ENCODE measurements around the gene CHRM1. TPM values are rescaled to one million over a fixed set of nuclear protein-coding genes. Genes with fewer than 3 reads are reported as not detected.
"Not testable (repeated sequence)": the region's sequence is repeated elsewhere in the genome, so short reads cannot be mapped to it uniquely, and the experiment has no call there.

CHRM1 gene
- total RNA-seq, 1 donor from 2014 or later: 0.10 TPM

DNA sequence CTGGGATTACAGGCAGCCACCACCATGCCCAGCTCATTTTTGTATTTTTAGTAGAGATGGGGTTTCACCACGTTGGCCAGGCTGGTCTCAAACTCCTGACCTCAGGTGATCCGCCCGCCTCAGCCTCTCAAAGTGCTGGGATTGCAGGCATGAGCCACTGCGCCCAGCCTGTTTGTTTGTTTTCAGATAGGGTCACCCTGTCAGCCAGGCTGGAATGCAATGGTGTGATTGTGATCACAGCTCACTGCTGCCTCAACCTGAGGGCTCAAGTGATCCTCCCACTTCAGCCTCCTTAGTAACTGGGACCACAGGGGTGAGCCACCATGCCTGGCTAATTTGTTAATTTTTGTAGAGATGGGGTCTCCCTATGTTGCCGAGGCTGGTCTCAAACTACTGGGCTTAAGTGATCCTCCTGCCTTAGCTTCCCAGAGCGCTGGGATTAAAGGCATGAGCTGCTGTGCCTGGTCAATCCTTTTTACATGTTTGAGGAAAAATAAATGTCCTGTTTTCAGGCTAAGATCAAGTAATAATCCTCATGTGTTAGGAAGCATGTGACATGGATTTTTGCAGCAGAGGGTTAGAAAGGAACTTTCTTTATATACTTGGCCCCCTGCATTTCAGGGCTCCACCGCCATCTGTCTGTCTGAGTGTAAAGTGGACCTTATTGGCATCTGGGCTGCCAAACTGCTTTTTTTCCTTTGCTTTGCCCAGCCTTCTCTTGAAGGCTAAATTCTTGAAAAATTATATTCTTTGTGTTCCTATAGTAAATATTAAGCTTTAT, 45.3 kb downstream of the CHRM1 start:
- no peak for DNase-seq

DNA sequence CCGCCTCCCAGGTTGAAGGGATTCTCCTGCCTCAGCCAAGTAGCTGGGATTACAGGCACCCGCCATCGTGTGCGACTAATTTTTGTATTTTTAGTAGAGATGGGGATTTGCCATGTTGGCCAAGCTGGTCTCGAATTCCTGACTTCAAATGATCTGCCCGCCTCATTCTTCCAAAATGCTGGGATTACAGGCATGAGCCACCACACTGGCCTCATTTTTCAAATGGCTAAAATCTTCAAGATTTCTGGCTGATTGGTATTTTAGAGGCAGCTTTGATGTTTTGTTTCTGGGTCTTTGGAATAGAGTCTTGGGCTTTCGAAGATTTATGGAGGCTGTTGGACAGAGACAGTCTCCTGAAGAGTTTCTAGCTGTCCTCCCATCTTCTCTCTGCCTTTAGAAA, 46.3 kb downstream of the CHRM1 start:
- no peak for DNase-seq

DNA sequence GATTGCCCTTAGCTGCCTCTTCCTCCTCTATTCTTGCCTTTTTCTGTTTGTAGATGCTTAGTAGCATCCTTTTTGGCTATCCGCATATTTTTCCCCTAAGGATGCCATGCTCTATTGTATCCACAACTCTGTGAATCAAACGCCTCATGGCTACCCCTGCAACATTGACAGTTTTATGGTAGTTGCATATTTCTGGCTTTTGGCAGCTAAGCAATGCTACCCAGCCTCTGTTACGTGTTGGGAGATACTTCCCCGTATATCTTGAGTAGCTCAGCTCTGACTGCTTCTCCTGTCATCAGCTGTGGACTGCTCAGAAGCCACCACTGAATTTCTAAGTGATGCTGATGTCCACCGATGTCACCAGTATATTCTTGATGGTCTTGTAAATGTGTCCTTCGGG, 55.5 kb downstream of the CHRM1 start:
- DNase-seq: no peak

DNA sequence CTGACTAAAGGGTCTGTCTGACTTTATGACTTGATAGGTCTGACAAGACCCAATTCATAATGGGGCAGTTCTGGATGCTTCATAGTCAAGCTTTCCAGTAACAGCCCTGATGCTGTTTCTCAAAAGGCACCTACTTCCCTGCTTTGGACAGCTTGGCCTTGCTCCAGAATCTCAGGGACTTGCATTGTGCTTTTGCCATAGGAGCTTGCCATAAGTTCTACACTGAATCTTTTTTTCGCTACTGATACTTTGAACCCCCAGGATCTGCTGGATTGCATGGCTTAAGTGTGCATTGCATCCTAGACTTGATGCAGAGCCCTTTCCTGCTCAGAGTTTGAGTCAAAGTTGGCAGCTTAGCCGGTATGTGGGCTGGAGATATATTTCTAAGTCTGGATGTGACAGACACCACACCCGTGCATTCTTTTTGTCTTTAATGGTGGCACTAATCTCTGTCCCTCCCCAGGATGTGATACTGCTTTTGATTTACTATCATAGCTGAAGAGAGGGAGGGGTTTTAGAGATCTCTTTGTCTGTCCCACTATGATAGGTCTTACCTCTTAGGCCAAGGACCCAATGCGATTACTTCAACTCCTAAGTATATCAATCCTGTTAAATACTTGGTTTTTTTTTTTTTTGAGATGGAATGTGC, 57.4 kb downstream of the CHRM1 start:
- DNase-seq: no peak

DNA sequence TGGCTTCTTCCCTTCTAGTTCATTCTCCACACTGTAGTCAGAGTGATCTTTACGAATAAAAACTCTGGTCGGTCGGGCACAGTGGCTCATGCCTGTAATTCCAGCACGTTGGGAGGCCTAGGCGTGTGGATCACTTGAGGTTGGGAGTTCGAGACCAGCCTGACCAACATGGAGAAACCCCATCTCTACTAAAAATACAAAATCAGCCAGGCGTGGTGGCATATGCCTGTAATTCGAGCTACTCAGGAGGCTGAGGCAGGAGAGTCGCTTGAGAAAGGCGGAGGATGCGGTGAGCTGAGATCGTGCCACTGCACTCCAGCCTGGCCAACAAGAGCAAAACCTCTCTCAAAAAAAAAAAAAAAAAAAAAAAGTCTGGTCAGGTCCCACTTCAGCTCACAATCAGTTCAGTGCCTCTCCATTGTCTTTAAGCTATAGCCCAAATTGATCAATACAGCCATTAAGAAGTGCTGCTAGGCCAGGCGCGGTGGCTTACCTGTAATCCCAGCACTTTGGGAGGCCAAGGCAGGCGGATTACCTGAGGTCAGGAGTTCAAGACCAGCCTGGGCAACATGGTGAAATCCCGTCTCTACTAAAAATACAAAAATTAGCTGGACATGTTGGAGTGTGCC, 59.5 kb downstream of the CHRM1 start:
- DNase-seq: not testable (repeated sequence)

DNA sequence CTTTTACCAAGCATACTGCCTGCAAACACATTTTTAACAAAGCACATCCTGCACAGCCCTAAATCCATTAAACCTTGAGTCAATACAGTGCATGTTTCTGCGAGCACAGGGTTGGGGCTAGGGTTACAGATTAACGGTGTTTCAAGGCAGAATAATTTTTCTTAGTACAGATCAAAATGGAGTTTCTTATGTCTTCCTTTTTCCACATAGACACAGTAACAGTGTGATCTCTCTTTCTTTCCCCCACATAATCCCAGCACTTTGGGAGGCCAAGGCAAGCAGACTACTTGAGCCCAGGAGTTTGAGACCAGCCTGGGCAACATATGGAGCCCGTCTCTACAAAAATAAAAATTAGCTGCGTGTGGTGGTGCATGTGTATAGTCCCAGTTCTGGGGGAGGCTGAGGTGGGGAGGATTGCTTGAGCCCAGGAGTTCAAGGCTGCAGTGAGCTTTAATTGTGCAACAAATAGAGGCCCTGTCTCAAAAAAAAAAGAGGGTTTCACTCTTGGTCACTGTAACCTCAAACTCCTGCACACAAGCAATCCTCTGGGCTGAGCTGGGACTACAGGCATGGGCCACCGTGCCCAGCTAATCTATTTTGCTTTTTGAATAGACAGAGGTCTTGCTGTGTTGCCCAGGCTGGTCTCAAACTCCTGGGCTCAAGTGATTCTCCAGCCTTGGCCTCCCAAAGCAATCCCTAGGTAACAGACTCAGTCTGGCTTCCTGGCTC, 60.2 kb downstream of the CHRM1 start:
- peak; percentile 30 for DNase-seq

DNA sequence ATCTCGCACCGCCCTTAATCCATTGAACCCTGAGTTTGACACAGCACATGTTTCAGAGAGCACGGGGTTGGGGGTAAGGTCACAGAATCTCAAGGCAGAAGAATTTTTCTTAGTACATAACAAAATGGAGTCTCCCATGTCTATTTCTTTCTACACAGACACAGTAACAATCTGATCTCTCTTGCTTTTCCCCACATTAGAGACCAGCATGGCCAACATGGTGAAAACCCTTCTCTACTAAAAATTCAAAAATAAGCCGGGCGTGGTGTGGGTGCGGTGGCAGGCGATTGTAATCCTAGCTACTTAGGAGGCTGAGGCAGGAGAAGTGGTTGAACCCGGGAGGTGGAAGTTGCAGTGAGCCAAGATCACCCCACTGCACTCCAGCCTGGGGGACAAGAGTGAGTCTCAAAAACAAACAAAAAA, 61.9 kb downstream of the CHRM1 start:
- not testable (repeated sequence) for DNase-seq

Small RNA genes lying within 50 kb of the gene (small RNA-seq; reads per million reads assigned to genes)
- gene RN7SL259P (ENCODE audit: low replicate concordance): not detected

Other genes starting within 250 kb of the CHRM1 start
- 5.4 TPM for gene UQCC3, start 249.7 kb downstream of the CHRM1 start, total RNA-seq
- 2.9 TPM for gene LBHD1, start 249.1 kb downstream of the CHRM1 start, total RNA-seq
- 90.2 TPM for gene UBXN1, start 242.3 kb downstream of the CHRM1 start, total RNA-seq
- 33.8 TPM for gene LRRN4CL, start 231.8 kb downstream of the CHRM1 start, total RNA-seq
- gene BSCL2, start 213.9 kb downstream of the CHRM1 start, total RNA-seq: 11.4 TPM
- not detected for gene GNG3, start 213.7 kb downstream of the CHRM1 start, total RNA-seq
- gene HNRNPUL2, start 193.9 kb downstream of the CHRM1 start, total RNA-seq: 39.0 TPM
- gene TTC9C, start 192.9 kb downstream of the CHRM1 start, total RNA-seq: 18.9 TPM
- gene ZBTB3, start 167.2 kb downstream of the CHRM1 start, total RNA-seq: 7.5 TPM
- gene POLR2G, start 159.8 kb downstream of the CHRM1 start, total RNA-seq: 56.2 TPM
- gene TAF6L, start 150.0 kb downstream of the CHRM1 start, total RNA-seq: 17.7 TPM
- gene TMEM179B, start 134.0 kb downstream of the CHRM1 start, total RNA-seq: 19.5 TPM
- 24.7 TPM for gene TMEM223, start 129.4 kb downstream of the CHRM1 start, total RNA-seq
- 45.2 TPM for gene NXF1, start 115.9 kb downstream of the CHRM1 start, total RNA-seq
- 37.1 TPM for gene STX5, start 89.3 kb downstream of the CHRM1 start, total RNA-seq
- gene TEX54, start 88.5 kb downstream of the CHRM1 start, total RNA-seq: not detected
- 36.8 TPM for gene WDR74, start 81.8 kb downstream of the CHRM1 start, total RNA-seq
- gene SLC3A2, start 40.5 kb downstream of the CHRM1 start, total RNA-seq: 87.0 TPM
- not detected for gene SLC22A6, start 63.6 kb upstream of the CHRM1 start, total RNA-seq
- gene SLC22A8, start 94.5 kb upstream of the CHRM1 start, total RNA-seq: not detected
- not detected for gene SLC22A24, start 222.9 kb upstream of the CHRM1 start, total RNA-seq

Measured in tongue (tissue), 3 donors.